HK-2 (cell line): ENCODE results near the gene RALGAPA2.

Experiments used
- DNase-seq: peaks from one replicate; pipeline ENCODE4 v3.0.0-alpha.2; 2018; ENCODE audit not compliant: unreplicated experiment

The RALGAPA2 gene

GRCh38 chr20:20536240-20536933 is 176.1 kb downstream of the RALGAPA2 start:
- DNase-seq = no peak

DNA sequence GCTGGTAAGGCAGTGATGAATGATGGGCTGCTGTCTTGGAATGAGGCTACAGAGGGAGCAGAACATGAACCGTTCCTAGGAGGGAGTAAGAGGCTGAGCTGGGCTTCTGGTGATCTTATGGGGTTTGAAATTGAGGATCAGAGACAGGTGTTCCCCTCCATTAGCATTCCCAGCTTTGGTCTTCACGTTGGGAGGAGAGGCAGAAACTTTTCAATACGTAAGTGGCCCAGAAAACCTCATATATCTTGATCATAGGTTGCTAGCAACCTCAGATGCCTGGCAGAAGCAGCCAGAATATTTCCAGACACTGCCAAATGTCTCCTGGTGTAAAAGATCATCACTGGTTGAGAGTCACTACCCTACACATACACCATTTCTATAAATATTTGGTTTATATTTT is 177.4 kb downstream of the RALGAPA2 start:
- DNase-seq = no peak

DNA sequence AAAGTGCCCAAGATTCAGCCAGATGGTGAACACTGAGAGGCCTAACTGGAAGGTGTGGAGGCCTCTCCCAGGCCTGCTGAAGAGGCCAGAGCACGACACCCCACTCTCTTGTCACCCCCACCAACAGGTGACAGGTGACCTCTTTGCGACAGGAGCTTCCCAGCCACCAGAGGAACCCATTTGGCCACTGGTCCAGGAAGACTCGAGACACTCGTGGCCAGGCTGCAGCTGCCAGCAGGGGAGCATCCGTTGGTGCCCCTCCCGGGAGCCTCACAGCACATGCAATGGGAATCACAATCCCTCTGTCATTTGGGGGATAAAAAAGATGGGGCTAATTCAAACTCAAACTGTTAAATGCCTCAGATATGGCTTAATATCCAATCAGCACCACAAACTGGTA is 181.2 kb downstream of the RALGAPA2 start:
- no peak for DNase-seq

DNA sequence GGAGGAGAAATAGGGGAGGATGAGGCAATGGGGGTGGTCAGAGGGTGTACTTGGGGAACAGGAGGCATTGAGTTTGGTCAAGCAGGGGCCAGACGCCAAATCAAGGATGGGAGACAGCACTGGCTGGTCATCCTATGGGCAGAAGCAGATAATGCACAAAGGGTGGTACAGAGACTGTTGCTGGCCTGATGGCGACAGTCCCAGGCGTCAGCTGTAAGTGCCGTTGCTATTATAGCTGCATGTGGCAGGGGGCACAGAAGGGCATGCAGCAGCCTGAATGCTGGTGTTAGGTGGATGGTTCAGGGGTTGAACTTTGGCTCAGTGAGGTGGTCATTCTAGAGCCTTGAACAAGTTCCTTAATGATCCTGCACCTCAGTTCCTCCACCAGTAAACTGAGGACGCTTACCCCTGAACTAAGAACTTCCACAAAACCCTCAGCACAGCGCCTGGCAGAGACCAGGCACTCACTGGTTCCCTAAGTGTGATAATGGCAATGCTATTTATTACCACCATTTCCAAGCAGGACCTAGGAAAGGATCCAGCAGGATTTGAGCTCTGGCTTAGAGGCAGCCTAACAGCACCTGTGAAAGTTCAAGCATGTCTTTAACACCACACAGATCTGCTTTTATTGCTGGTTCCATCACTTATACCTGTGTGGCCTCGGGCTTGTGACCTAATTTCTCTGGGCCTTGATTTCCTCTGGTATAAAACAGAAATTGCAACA is 181.9 kb downstream of the RALGAPA2 start:
- DNase-seq = no peak

DNA sequence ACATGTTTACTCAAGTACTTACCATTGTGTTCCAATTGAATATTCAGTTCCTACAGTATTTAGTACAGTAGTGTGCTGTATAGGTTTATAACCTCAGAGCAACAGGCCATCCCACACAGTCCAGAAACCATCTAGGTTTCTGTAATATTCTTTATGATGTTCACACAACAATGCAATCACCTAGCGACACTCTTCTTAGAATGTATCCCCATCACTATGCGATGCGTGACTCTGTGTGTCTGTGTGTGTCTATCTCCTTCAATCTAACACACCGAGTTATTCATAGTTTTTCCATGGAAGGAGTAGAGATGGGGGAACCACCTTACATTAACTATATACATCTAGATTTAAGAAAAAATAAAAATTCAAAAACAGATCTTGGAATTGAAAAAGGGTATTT is 182.8 kb downstream of the RALGAPA2 start:
- DNase-seq = no peak

- no peak for DNase-seq
Measured at GRCh38 chr20:20528861-20529260, 183.6 kb downstream of the RALGAPA2 start.

DNA sequence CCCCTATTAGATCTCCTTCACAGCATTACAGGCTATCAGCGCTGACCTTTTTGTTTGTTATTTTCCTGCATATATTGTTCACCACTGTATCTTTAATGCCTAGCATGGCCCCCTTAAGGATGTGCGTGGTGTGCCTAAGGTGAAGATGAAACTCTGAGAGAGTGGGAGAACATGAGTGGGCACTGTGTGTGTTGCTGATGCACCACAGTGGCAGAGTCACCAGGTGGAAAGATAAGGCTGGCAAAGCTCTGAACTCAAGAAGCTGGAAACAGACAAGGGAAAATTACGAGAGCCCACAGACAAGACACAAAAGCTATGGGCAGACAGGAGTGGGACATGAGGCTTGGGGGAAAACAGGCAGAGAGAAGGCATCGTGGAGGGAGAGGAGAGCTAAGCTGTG is 184.8 kb downstream of the RALGAPA2 start:
- DNase-seq = no peak

DNA sequence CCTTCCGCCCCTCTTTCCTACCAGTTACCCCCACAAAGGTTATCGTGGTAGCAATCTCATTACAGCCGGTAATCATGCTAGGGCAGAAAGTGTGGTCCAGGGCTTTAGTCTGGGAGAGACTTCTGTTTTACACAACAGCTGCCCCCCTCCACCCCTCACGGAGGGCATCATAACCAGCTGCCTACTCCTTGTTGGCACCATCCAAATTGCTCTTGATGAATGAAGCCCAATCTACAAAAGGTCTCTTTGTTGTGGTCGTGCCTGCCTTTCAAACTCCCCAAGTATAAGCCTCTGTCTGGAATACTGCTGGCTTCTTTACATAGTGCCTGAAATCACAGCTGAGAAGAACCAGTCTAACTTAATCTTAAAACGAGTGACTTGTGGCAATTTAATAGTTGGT is 186.7 kb downstream of the RALGAPA2 start:
- no peak for DNase-seq

DNA sequence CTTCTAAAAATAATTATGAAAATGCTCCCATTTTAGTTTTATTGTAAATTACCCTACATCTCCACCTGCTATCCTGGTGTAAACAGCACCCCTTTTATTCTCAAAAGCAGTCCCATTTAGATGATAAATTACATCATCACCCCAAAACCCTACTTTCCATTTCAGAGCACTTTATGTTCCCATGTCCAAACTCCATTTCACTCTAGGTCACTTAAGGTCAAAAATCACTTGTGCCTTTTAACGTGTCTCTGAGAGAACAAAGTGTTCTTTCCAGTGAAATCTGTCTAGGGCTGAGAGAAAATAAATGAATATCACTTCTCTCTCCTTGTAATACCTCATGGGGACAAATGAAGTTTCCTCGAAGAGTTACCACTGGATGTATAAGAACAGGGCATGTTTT is 187.2 kb downstream of the RALGAPA2 start:
- no peak for DNase-seq

DNA sequence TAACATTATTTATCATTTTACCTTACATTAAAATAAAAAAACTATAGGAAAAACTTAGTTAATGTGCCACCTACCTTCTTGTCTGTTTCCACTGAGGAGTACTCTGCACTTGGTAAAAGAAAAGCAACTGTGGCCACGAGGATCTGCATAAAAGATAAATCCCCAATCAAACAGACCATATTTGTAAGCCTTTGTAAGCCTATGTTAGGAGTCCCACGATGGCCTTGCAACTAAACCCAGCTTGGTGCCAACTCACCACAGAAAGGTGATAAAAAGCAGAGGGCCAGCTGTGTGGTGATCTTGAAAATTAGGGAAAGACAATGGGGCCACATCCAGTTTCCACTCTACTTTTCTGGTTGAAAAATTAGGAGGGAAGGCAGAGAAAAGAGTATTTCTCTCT is 187.7 kb downstream of the RALGAPA2 start:
- no peak for DNase-seq

GRCh38 chr20:20521736-20522135 is 190.7 kb downstream of the RALGAPA2 start:
- DNase-seq = no peak

- DNase-seq = peak; percentile 78
Measured at GRCh38 chr20:20520776-20521175, 191.7 kb downstream of the RALGAPA2 start.

- no peak for DNase-seq
Measured at GRCh38 chr20:20519269-20519668, 193.2 kb downstream of the RALGAPA2 start.

GRCh38 chr20:20518263-20518662 is 194.2 kb downstream of the RALGAPA2 start:
- DNase-seq = no peak

DNA sequence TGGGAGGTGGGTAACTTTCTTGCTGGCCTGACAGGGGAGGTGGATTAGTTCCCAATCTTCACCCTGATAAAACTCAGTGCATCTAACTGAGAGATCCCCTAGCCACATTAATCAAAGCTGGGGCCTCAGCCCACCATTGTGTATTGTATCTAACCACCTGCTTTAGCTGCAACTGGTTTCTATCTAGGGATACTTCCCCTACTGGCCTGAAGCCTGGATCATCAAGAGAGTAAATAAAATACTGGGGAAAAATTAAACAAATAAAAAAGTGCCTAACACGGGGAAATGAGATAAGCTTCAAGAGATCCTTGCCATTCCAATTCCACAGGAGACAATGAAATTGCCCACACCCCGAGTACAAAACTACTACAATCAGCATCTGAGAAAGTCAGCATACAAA is 195.1 kb downstream of the RALGAPA2 start:
- no peak for DNase-seq

DNA sequence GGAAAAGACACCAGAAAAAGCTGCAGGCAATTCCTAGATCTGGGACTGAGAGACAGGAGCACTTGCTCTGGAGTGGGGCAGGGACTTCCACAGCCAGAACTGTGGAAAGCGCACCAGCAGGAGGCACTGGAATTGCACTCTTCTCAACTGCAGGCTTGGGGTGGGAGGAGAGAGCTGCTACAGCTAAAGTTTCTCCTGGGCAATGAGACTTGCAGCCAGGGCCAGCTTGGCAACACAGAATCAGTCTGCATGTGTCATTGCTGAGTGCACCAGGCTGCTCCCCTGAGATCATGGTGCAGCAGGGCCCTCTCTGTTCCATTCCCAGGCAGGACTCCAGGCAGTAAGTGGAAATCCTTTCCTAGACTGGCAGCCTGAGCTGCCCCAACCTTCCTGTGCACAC is 198.7 kb downstream of the RALGAPA2 start:
- DNase-seq = no peak

GRCh38 chr20:20505554-20505953 is 206.9 kb downstream of the RALGAPA2 start:
- no peak for DNase-seq

GRCh38 chr20:20503777-20504530 is 208.5 kb downstream of the RALGAPA2 start:
- DNase-seq = no peak

DNA sequence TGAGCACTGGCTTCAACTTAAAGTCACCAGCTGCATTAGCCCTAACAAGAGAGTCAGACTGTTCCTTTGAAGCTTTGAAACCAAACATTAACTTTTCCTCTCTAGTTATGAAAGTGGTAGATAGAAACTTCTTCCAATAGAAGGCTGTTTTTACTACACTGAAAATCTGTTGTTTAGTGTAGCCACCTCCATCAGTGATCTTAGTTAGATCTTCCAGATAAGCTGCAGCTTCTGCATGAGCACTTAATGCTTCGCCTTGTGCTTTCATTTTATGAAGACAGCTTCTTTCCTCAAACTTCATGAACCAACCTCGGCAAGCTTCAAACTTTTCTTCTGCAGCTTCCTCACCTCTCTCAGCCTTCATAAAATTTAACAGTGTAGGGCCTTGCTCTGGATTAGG is 211.3 kb downstream of the RALGAPA2 start:
- DNase-seq = no peak

DNA sequence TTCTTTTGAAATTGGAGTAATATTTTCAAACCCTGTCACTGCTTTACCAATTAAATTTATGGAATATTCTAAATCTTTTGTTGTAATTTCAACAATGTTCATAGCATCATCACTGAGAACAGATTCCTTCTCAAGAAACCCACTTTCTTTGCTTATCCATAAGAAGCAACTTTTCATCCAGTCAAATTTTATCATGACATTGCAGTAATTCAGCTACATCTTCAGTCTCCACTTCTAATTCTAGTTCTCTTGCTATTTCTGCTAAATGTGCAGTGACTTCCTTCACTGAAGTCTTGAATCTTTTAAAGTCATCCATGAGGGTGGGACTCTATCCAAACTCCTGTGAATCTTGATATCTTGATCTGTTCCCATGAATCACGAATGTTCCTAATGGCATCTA is 212.1 kb downstream of the RALGAPA2 start:
- DNase-seq = no peak

DNA sequence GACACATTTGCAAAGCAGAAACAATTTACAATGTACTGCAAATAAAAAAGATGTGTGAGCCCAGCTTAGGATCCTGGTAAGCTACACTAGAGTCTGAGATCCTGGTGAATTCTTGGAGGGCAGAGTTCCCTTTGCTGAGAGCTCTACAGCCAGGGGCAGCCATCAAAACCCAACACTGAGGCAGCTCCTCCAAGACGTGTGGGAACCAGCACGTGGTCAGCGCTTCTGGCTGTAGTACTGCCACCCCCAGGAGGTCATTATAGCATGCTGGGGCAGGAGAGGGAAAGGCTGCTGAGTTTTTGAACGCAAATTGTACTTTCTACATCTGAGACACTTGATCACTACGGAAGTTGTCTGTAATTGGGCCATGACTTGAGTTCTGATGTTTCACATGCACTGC is 213.0 kb downstream of the RALGAPA2 start:
- no peak for DNase-seq

DNA sequence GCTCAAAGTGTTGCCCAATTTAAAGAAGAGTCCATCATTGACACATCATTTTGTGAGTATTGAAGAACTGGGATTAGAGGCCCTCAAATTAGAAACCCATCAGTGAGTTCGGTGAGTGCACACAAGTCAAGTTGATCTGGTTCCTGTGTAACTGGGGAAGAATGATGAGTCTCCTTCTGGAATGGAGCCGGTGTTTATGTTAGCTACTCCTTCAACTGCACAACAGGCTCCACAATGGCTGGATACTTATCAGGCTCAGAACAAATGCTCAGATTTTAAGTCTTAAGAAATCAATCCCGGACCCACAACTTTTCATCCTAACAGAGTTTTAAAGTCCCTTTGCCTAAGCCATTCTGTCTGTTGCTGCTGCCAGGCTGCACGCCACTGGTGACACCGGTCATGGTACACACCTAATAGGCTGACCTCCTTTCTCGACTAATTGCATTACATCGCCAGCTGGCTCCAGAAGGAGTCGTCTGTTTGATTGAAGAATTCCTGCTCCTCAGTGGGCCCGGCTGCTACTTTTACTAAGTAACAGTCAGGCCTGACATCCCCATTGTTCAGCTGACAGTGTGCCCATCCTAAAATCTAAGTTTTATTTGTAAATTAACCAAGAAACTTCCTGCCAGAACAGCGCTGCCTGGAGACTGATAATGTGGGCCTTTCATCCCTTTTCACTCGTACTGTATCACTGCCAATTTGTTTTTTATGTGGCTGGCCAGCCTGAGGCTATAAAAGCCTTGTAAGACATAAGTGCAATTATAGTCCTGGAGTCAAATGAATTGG is 214.2 kb downstream of the RALGAPA2 start:
- DNase-seq = no peak
